ENCODE data around the gene PSORS1C1. TPM values are rescaled to one million over a fixed set of nuclear protein-coding genes. Genes with fewer than 3 reads are reported as not detected.
"Not testable (repeated sequence)": the region's sequence is repeated elsewhere in the genome, so short reads cannot be mapped to it uniquely, and the experiment has no call there.

Gene PSORS1C1
- total RNA-seq, 1 donor from 2014 or later, result not detected

GRCh38 chr6:31169123-31169857 is 54.7 kb downstream of the PSORS1C1 start:
- DNase-seq (ENCODE audit: extremely low spot score, unreplicated experiment), result no peak

GRCh38 chr6:31169858-31170599 is 55.4 kb downstream of the PSORS1C1 start:
- peaks cover 22% of the 10 kb centered on the region for H3K27me3 Mint-ChIP-seq
- not testable (repeated sequence) for H3K9me3 Mint-ChIP-seq; H3K27ac Mint-ChIP-seq; DNase-seq (ENCODE audit: extremely low spot score, unreplicated experiment); H3K4me3 Mint-ChIP-seq; H3K36me3 Mint-ChIP-seq
- H3K4me1 Mint-ChIP-seq (ENCODE audit: unreplicated experiment), result peaks cover 13% of the 10 kb centered on the region

More at GRCh38 chr6:31169123-31169857, 54.7 kb downstream of the PSORS1C1 start:
- Mint-ChIP-seq H3K27ac (no peak overlapping the region), H3K4me3 (no peak overlapping the region), H3K4me1 (ENCODE audit: unreplicated experiment) (peaks cover 13% of the 10 kb centered on the region), H3K9me3 (no peaks in the 10 kb centered on the region), H3K27me3 (peaks cover 22% of the 10 kb centered on the region), H3K36me3 (no peaks in the 10 kb centered on the region)
- no peak for TF ChIP-seq CTCF (conservative IDR thresholded peaks at IDR 0.05)

GRCh38 chr6:31170600-31170881 is 55.9 kb downstream of the PSORS1C1 start, which contains the start of gene POU5F1:
TSS of gene POU5F1 (minus strand) at chr6:31170682. CDS start at chr6:31170620, 62 bp downstream.
- H3K9me3 Mint-ChIP-seq, result no peaks in the 10 kb centered on the region
- TF ChIP-seq CTCF (conservative IDR thresholded peaks at IDR 0.05), result no peak
- H3K27me3 Mint-ChIP-seq, result peaks cover 22% of the 10 kb centered on the region
- peaks cover 13% of the 10 kb centered on the region for H3K4me1 Mint-ChIP-seq (ENCODE audit: unreplicated experiment)
- DNase-seq (ENCODE audit: extremely low spot score, unreplicated experiment), result no peak
- H3K36me3 Mint-ChIP-seq, result no peaks in the 10 kb centered on the region
- H3K4me3 Mint-ChIP-seq, result no peak within 1 kb of the TSS
- no peak within 1 kb of the TSS for H3K27ac Mint-ChIP-seq

GRCh38 chr6:31170987-31171671 is 56.5 kb downstream of the PSORS1C1 start:
- H3K27me3 Mint-ChIP-seq, result peaks cover 27% of the 10 kb centered on the region
- no peak for TF ChIP-seq CTCF (conservative IDR thresholded peaks at IDR 0.05)
- no peaks in the 10 kb centered on the region for H3K9me3 Mint-ChIP-seq
- H3K4me3 Mint-ChIP-seq, result no peak overlapping the region
- DNase-seq (ENCODE audit: extremely low spot score, unreplicated experiment), result no peak
- no peaks in the 10 kb centered on the region for H3K36me3 Mint-ChIP-seq
- H3K4me1 Mint-ChIP-seq (ENCODE audit: unreplicated experiment), result peaks cover 13% of the 10 kb centered on the region
- no peak overlapping the region for H3K27ac Mint-ChIP-seq

- no peak overlapping the region for H3K4me3 Mint-ChIP-seq
- H3K27ac Mint-ChIP-seq, result no peak overlapping the region
- DNase-seq (ENCODE audit: extremely low spot score, unreplicated experiment), result no peak
- peaks cover 28% of the 10 kb centered on the region for H3K27me3 Mint-ChIP-seq
- no peak for TF ChIP-seq CTCF (conservative IDR thresholded peaks at IDR 0.05)
- peaks cover 13% of the 10 kb centered on the region for H3K4me1 Mint-ChIP-seq (ENCODE audit: unreplicated experiment)
- H3K36me3 Mint-ChIP-seq, result no peaks in the 10 kb centered on the region
- no peaks in the 10 kb centered on the region for H3K9me3 Mint-ChIP-seq
These were observed 57.6 kb downstream of the PSORS1C1 start for GRCh38 chr6:31171931-31172905.

All from type B pancreatic cell (in vitro differentiated cells).